ENCODE measurements around the gene CWF19L1.

Gene CWF19L1

DNA sequence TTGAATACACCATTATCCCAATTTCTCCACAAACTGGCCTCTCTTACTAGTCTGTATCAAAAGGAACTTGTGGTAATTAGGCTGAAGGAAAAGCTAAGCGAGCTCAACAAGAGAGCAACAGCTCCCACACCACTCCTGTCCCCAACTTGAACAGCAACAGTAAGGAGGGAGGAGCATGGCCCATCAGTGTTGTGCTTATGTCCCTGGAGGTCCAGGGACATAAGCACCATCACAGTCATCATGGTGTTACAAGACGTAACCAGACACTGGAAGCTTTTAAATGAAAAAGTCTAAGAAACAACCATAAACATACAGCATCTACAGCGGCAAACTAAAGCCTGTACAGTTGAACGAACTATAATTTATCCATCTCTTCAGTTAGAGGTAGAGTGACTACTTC is 82.6 kb downstream of the CWF19L1 start:
- Histone ChIP-seq H3K4me1 (ENCODE audit: insufficient read depth, low read length, severe bottlenecking) (peaks cover 30% of the 10 kb centered on the region), H3K27me3 (ENCODE audit: insufficient read depth, low read length) (no peaks in the 10 kb centered on the region), H3K9ac (ENCODE audit: low read length) (peak overlapping the region; percentile 100), H3K4me3 (ENCODE audit: low read depth, low read length, poor library complexity, severe bottlenecking) (peak overlapping the region; percentile 99), H3K27ac (ENCODE audit: low read depth, low read length, poor library complexity, severe bottlenecking) (peak overlapping the region; percentile 66), H3K4me2 (ENCODE audit: low read length) (peak overlapping the region; percentile 86), H3F3A (ENCODE audit: insufficient read depth, low read length) (no peaks in the 10 kb centered on the region), H3K36me3 (ENCODE audit: insufficient read depth, low read length) (peaks cover 28% of the 10 kb centered on the region), H2AFZ (ENCODE audit: low read length) (no peak overlapping the region), H3K9me2 (ENCODE audit: low read depth, low read length) (no peaks in the 10 kb centered on the region), H4K20me1 (ENCODE audit: insufficient read depth, low read length) (no peaks in the 10 kb centered on the region), H3K79me2 (ENCODE audit: insufficient read depth, low read length) (peaks cover 26% of the 10 kb centered on the region), H3K9me3 (ENCODE audit: low read length) (no peaks in the 10 kb centered on the region)
- no peak for TF ChIP-seq EZH2 (IDR thresholded peaks at IDR 0.05; ENCODE audit: borderline replicate concordance, low read length)
- TF ChIP-seq, protein P1, sequence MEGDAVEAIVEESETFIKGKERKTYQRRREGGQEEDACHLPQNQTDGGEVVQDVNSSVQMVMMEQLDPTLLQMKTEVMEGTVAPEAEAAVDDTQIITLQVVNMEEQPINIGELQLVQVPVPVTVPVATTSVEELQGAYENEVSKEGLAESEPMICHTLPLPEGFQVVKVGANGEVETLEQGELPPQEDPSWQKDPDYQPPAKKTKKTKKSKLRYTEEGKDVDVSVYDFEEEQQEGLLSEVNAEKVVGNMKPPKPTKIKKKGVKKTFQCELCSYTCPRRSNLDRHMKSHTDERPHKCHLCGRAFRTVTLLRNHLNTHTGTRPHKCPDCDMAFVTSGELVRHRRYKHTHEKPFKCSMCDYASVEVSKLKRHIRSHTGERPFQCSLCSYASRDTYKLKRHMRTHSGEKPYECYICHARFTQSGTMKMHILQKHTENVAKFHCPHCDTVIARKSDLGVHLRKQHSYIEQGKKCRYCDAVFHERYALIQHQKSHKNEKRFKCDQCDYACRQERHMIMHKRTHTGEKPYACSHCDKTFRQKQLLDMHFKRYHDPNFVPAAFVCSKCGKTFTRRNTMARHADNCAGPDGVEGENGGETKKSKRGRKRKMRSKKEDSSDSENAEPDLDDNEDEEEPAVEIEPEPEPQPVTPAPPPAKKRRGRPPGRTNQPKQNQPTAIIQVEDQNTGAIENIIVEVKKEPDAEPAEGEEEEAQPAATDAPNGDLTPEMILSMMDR (IDR thresholded peaks at IDR 0.05; ENCODE audit: low read length): no peak

DNA sequence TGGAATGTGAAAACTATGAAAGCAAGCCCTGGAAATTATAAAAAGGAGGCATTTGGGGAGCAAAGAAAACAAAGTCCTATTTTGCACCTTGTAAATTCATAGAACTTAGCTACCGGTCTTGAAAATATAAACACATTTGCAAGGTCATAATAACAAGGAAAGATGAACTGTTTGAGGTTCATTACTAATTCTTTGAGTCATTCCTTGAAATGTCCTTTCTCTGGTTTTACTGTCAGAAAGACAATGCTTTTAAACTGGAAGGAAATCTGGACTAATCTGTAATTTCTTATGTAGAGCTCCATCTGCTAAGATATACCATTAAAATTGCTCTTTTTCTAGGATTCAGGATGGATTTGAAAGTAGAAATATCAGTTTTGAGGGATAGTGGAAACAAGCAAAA is 83.0 kb downstream of the CWF19L1 start:
- H2AFZ ChIP-seq (ENCODE audit: low read length): no peak overlapping the region
- no peak for TF ChIP-seq EZH2 (IDR thresholded peaks at IDR 0.05; ENCODE audit: borderline replicate concordance, low read length)
- TF ChIP-seq, protein P1 (IDR thresholded peaks at IDR 0.05; ENCODE audit: low read length): no peak
- peaks cover 24% of the 10 kb centered on the region; the same call in 1 of the 2 replicates for H3K36me3 ChIP-seq (ENCODE audit: insufficient read depth, low read length)
- H3K4me1 ChIP-seq (ENCODE audit: insufficient read depth, low read length, severe bottlenecking): peaks cover 30% of the 10 kb centered on the region
- H4K20me1 ChIP-seq (ENCODE audit: insufficient read depth, low read length): no peaks in the 10 kb centered on the region
- H3F3A ChIP-seq (ENCODE audit: insufficient read depth, low read length): no peaks in the 10 kb centered on the region
- peak overlapping the region; percentile 66 for H3K27ac ChIP-seq (ENCODE audit: low read depth, low read length, poor library complexity, severe bottlenecking)
- peak overlapping the region; percentile 86 for H3K4me2 ChIP-seq (ENCODE audit: low read length)
- no peaks in the 10 kb centered on the region for H3K9me3 ChIP-seq (ENCODE audit: low read length)
- peak overlapping the region; percentile 99 for H3K4me3 ChIP-seq (ENCODE audit: low read depth, low read length, poor library complexity, severe bottlenecking)
- H3K27me3 ChIP-seq (ENCODE audit: insufficient read depth, low read length): no peaks in the 10 kb centered on the region
- H3K9ac ChIP-seq (ENCODE audit: low read length): peak overlapping the region; percentile 100
- peaks cover 26% of the 10 kb centered on the region for H3K79me2 ChIP-seq (ENCODE audit: insufficient read depth, low read length)
- no peaks in the 10 kb centered on the region for H3K9me2 ChIP-seq (ENCODE audit: low read depth, low read length)

DNA sequence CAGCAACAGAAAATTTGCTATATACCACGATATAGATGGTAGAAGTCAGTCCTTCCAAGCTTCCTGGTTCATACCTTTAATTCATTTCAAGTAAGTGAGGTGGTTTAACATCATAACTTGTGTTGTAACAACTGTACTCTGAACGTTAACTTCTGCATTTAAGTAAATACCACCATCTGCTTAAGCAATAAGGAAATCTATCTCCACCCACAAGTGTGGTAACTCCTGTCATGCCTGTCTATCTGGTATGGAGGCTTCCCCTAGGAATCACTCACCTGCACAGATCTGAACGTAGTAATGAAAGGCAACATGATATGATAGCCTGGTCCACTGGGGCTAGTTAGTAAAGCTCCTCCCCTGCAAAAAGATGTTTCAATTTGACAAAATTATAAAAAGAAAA is 84.0 kb downstream of the CWF19L1 start:
- H3K9ac ChIP-seq (ENCODE audit: low read length): peak overlapping the region; percentile 100; the same call in 1 of the 2 replicates
- peaks cover 23% of the 10 kb centered on the region; the same call in 1 of the 2 replicates for H3K36me3 ChIP-seq (ENCODE audit: insufficient read depth, low read length)
- peak overlapping the region; percentile 86 for H3K4me2 ChIP-seq (ENCODE audit: low read length)
- H3K4me3 ChIP-seq (ENCODE audit: low read depth, low read length, poor library complexity, severe bottlenecking): peak overlapping the region; percentile 99
- H2AFZ ChIP-seq (ENCODE audit: low read length): no peak overlapping the region
- H3K9me2 ChIP-seq (ENCODE audit: low read depth, low read length): no peaks in the 10 kb centered on the region
- H4K20me1 ChIP-seq (ENCODE audit: insufficient read depth, low read length): no peaks in the 10 kb centered on the region
- peaks cover 30% of the 10 kb centered on the region for H3K4me1 ChIP-seq (ENCODE audit: insufficient read depth, low read length, severe bottlenecking)
- no peaks in the 10 kb centered on the region for H3K9me3 ChIP-seq (ENCODE audit: low read length)
- H3K27ac ChIP-seq (ENCODE audit: low read depth, low read length, poor library complexity, severe bottlenecking): no peak overlapping the region
- H3F3A ChIP-seq (ENCODE audit: insufficient read depth, low read length): no peaks in the 10 kb centered on the region
- no peaks in the 10 kb centered on the region for H3K27me3 ChIP-seq (ENCODE audit: insufficient read depth, low read length)
- TF ChIP-seq EZH2 (IDR thresholded peaks at IDR 0.05; ENCODE audit: borderline replicate concordance, low read length): no peak
- TF ChIP-seq, protein P1 (IDR thresholded peaks at IDR 0.05; ENCODE audit: low read length): no peak
- H3K79me2 ChIP-seq (ENCODE audit: insufficient read depth, low read length): peaks cover 26% of the 10 kb centered on the region
